ENCODE data around the gene CLEC2A. TPM values are rescaled to one million over a fixed set of nuclear protein-coding genes. Genes with fewer than 3 reads are reported as not detected.

The CLEC2A gene
- total RNA-seq, 1 experiment from 2014 or later, result not detected

- no peaks in the 10 kb centered on the region for H3K4me1 ChIP-seq (ENCODE audit: control insufficient read depth, insufficient read depth, low read length)
- no peak overlapping the region for H3K27ac ChIP-seq (ENCODE audit: low read length)
- H3K4me3 ChIP-seq (ENCODE audit: low read depth in 2 of 2, low read length in 2 of 2), result no peak overlapping the region
- no peak for DNase-seq (ENCODE audit: low read depth, low spot score)
- in situ Hi-C loops (cut with HindIII; ENCODE audit: low pct_unique_long_range_greater_than_20kb, low sequenced_read_pairs) (no loop called here), intact Hi-C loops (cut with micrococcal nuclease; ENCODE audit: unreplicated experiment) (loop anchor here (1.0 to 5.0 kb wide), 2 partner anchors 112 to 174 kb away; no protein-coding TSS in a partner anchor)
- TF ChIP-seq SIN3A (IDR thresholded peaks at IDR 0.05; ENCODE audit: borderline replicate concordance, insufficient read depth, low read depth, low read length) (no peak), CTCF (IDR thresholded peaks at IDR 0.05) (peak; percentile 64), TCF7L2 (IDR thresholded peaks at IDR 0.05; ENCODE audit: low read depth, low read length) (no peak)
- ChIA-PET CTCF (no interaction called here), POLR2A (no interaction called here)
- BruUV-seq (replicated peaks), result no TSS peak
- peak; percentile 63; the same call in 1 of the 2 replicates for ATAC-seq
- no peaks in the 10 kb centered on the region for H3K9me3 ChIP-seq (ENCODE audit: control insufficient read depth, insufficient read depth, low read depth, low read length)
- H3K36me3 ChIP-seq (ENCODE audit: control insufficient read depth, insufficient read depth, low read length), result no peaks in the 10 kb centered on the region
- H3K27me3 ChIP-seq (ENCODE audit: control insufficient read depth, insufficient read depth, low read length), result no peaks in the 10 kb centered on the region
Measured at GRCh38 chr12:9925705-9926393, 6.3 kb downstream of the CLEC2A start.

DNA sequence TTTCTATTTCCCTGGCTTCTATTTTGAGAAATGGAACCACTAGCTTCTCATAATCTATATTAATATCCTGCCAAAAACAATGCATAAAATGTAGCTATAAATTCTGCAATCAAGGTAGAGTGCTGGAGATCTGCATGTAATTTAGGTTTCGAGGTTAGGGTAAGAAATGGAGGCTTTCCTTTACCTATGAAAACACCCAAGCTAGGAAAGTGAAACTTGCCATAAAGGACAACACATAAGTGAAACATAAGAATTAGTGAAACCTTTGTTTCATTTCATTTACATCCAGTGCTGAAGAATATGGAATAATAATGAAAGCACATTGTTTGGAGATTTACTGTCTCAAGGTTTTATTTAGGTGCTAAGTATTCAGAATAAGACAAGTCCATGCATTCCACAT, 9.7 kb downstream of the CLEC2A start:
- Histone ChIP-seq H3K4me3 (ENCODE audit: low read depth in 2 of 2, low read length in 2 of 2) (no peak overlapping the region), H3K36me3 (ENCODE audit: control insufficient read depth, insufficient read depth, low read length) (no peaks in the 10 kb centered on the region), H3K27ac (ENCODE audit: low read length) (no peak overlapping the region), H3K4me1 (ENCODE audit: control insufficient read depth, insufficient read depth, low read length) (no peaks in the 10 kb centered on the region), H3K27me3 (ENCODE audit: control insufficient read depth, insufficient read depth, low read length) (no peaks in the 10 kb centered on the region), H3K9me3 (ENCODE audit: control insufficient read depth, insufficient read depth, low read depth, low read length) (no peaks in the 10 kb centered on the region)
- CTCF ChIA-PET, result interaction anchor here (0.6 kb wide), 1 partner anchor 180 kb away, joined by 3 read pairs; no protein-coding TSS in a partner anchor
- in situ Hi-C loops (cut with HindIII; ENCODE audit: low pct_unique_long_range_greater_than_20kb, low sequenced_read_pairs) (no loop called here), intact Hi-C loops (cut with micrococcal nuclease; ENCODE audit: unreplicated experiment) (no loop called here)
- DNase-seq (ENCODE audit: low read depth, low spot score) (no peak), ATAC-seq (no peak)
- BruUV-seq (replicated peaks), result no TSS peak
- POLR2A ChIA-PET, result no interaction called here
- no peak for TF ChIP-seq CTCF (IDR thresholded peaks at IDR 0.05)
- no peak for TF ChIP-seq SIN3A (IDR thresholded peaks at IDR 0.05; ENCODE audit: borderline replicate concordance, insufficient read depth, low read depth, low read length)
- TF ChIP-seq REST (IDR thresholded peaks at IDR 0.05; ENCODE audit: insufficient read depth in 1 of 2, low read depth in 2 of 2, low read length in 1 of 2), result no peak
- TF ChIP-seq POLR2AphosphoS5 (IDR thresholded peaks at IDR 0.05; ENCODE audit: low read depth, low read length), result no peak
- no peak for TF ChIP-seq TCF7L2 (IDR thresholded peaks at IDR 0.05; ENCODE audit: low read depth, low read length)
